Duodenal mucosa (tissue), 2 donors: ENCODE measurements around the gene MTFP1.
"Not testable (repeated sequence)": the region's sequence is repeated elsewhere in the genome, so short reads cannot be mapped to it uniquely, and the experiment has no call there.

Source experiments
- H3K27ac ChIP-seq: one replicate; pipeline ENCODE4 v1.7.0; 2013; ENCODE audit warnings: low read depth, low read length
- H3K27me3 ChIP-seq, 2 donors: one replicate each; pipeline ENCODE4 v1.7.0; 2013; ENCODE audit warnings: low read length in 2 of 2, control low read depth in 1 of 2; ENCODE audit not compliant: insufficient read depth in 2 of 2, control insufficient read depth in 1 of 2
- H3K36me3 ChIP-seq, 2 donors: one replicate each; pipeline ENCODE4 v1.7.0; 2013; ENCODE audit warnings: low read length in 2 of 2, control low read depth in 1 of 2; ENCODE audit not compliant: insufficient read depth in 2 of 2, control insufficient read depth in 1 of 2
- H3K4me1 ChIP-seq, 2 donors: one replicate each; pipeline ENCODE4 v1.7.0; 2013; ENCODE audit warnings: low read length in 2 of 2, control low read depth in 1 of 2; ENCODE audit not compliant: insufficient read depth in 2 of 2, control insufficient read depth in 1 of 2
- H3K4me3 ChIP-seq, 2 donors: one replicate each; pipeline ENCODE4 v1.7.0; 2013; ENCODE audit warnings: low read length in 2 of 2, low read depth in 1 of 2
- H3K9ac ChIP-seq, 2 donors: one replicate each; pipeline ENCODE4 v1.7.0; 2013; ENCODE audit warnings: low read length in 2 of 2, low read depth in 1 of 2
- H3K9me3 ChIP-seq, 2 donors: one replicate each; pipeline ENCODE4 v1.7.0; 2013; ENCODE audit warnings: low read length in 2 of 2, control low read depth in 1 of 2; ENCODE audit not compliant: control insufficient read depth in 1 of 2

Gene MTFP1

DNA sequence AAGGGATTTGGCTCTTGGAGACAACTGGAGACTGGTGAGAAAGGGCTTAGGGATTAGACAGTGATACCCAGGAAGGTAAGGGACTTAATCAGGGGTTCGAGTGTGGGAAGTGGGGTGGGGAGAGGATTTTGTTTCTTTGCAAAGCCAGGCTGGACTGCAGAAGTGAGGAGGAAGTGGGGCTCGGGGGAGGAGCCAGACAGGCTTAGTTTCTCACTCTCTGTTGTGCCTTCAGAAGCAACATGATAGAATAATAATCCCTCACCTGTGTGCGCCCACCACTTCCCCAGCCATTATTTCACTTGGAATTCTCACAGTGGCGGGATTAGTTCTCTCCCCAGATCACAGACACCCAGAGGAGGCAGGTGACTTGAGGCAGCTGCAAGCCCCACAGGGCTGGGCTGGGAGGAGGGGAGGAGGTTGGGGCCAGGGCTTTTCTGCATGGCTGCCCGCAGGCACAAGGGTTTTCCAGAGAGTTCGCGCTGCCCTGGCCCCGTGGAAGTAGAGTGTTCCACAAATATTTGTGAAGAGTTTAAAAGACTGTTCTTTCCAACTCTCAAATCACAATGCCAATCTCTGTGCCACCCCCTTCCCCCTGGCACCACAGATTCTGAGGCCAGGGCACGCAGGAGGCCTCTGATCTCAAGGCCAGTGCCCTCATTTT is 32.8 kb upstream of the MTFP1 start:
- Histone ChIP-seq H3K4me3 (no peak overlapping the region), H3K27me3 (peaks cover 0 to 6% of the 10 kb centered on the region in 2 donors), H3K9me3 (no peaks in the 10 kb centered on the region), H3K4me1 (peaks cover 9 to 12% of the 10 kb centered on the region in 2 donors), H3K36me3 (no peaks in the 10 kb centered on the region), H3K27ac (no peak overlapping the region), H3K9ac (no peak overlapping the region)

GRCh38 chr22:30393322-30393680 is 32.3 kb upstream of the MTFP1 start:
- peaks cover 10 to 17% of the 10 kb centered on the region in 2 donors for H3K4me1 ChIP-seq
- peaks cover 0 to 7% of the 10 kb centered on the region in 2 donors for H3K27me3 ChIP-seq
- H3K27ac ChIP-seq = no peak overlapping the region
- no peak overlapping the region for H3K9ac ChIP-seq
- no peaks in the 10 kb centered on the region for H3K36me3 ChIP-seq
- no peak overlapping the region for H3K4me3 ChIP-seq
- H3K9me3 ChIP-seq = no peaks in the 10 kb centered on the region

DNA sequence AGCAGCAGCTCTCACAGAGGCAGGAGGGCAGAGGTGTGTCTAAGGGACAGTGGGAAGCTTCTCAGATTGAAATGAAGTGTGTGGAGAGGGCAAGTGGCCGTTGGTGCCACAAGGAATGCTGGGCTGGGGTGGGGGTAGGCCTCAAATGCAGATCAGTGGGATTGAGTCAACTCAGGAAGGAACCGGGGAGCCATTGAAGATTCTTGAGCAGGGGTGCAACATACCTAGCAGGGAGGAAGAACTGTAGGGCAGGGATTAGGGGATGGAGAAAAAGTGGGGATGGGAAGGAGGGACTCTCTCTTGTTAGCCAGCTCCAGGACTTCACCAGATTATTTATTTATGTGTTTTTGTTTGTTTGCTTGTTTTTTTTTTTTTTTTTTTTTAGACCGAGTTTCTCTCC is 31.7 kb upstream of the MTFP1 start:
- no peaks in the 10 kb centered on the region for H3K36me3 ChIP-seq
- no peak overlapping the region for H3K4me3 ChIP-seq
- no peak overlapping the region for H3K9ac ChIP-seq
- no peaks in the 10 kb centered on the region for H3K9me3 ChIP-seq
- peaks cover 0 to 7% of the 10 kb centered on the region in 2 donors for H3K27me3 ChIP-seq
- H3K27ac ChIP-seq = no peak overlapping the region
- peaks cover 14 to 20% of the 10 kb centered on the region in 2 donors for H3K4me1 ChIP-seq

GRCh38 chr22:30396871-30397655 is 28.5 kb upstream of the MTFP1 start, which contains the start of gene SEC14L2:
SEC14L2 (plus strand) TSS chr22:30397018; CDS start chr22:30397117, 99 bp downstream.
- Histone ChIP-seq H3K4me1 (peaks cover 20% of the 10 kb centered on the region in 2 donors), H3K27ac (no peak within 1 kb of the TSS), H3K9me3 (no peaks in the 10 kb centered on the region)

DNA sequence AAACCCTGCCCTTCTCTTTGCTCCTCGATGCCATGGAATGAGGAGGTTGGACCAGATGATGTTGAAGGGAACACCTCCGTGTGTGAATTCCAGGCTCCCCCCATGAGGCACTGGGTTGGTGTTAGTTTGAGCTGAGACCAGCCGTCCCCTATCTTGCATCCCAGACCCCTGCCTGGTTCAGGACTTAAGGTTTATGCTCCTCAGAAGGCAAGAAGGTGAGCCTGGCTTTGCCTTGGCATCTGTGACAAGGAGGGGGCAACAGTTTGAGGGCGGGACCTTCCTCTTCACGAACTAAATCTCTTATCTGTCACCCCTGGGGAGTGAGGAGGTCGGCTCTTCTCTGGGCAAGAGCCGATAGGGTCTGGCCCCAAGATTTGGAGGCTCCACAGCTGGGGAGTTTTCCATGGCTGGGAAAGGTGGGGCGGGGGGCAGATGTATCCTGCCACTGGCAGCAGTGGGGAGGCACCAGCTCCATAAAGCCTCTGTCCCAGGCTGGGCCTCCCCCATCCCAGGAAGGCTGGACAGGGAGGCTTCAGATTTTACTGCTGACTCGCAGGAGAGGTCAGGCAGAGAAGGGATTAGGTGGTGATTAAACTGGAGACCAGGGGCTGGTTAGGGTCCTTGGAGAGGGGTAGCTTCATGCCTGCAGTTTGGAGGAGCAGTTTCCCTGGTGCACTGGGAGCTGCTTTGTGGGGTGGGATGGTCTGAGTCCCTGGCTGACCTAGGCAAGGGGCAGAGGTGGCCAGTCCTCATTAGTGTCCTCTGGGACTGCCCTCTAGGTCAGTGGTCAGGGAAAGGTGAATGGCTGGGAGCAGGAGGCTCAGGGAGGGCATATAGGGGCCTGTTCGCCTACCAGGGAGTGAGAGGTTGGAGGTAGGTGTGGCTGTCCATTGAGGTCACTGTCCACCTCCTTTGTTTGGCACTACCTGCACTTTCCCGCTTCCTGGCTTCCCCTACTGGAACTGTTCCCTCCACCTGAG is 27.6 kb upstream of the MTFP1 start:
- no peaks in the 10 kb centered on the region for H3K9me3 ChIP-seq
- H3K4me3 ChIP-seq = peak overlapping the region; percentile 62 to 78
- no peak overlapping the region for H3K27ac ChIP-seq
- no peaks in the 10 kb centered on the region for H3K36me3 ChIP-seq
- peak overlapping the region; percentile 60 to 62 for H3K9ac ChIP-seq
- H3K27me3 ChIP-seq = peaks cover 0 to 7% of the 10 kb centered on the region in 2 donors
- H3K4me1 ChIP-seq = peaks cover 20 to 26% of the 10 kb centered on the region in 2 donors

More at GRCh38 chr22:30396871-30397655, 28.5 kb upstream of the MTFP1 start, which contains the start of gene SEC14L2:
- peak within 1 kb of the TSS; percentile 62 to 78 for H3K4me3 ChIP-seq
- peak within 1 kb of the TSS; percentile 60 to 62 for H3K9ac ChIP-seq
- H3K27me3 ChIP-seq = peaks cover 0 to 7% of the 10 kb centered on the region in 2 donors
- no peaks in the 10 kb centered on the region for H3K36me3 ChIP-seq

GRCh38 chr22:30398685-30399680 is 26.6 kb upstream of the MTFP1 start:
- peaks cover 0 to 7% of the 10 kb centered on the region in 2 donors for H3K27me3 ChIP-seq
- peak overlapping the region; percentile 60 to 62 for H3K9ac ChIP-seq
- no peak overlapping the region for H3K27ac ChIP-seq
- H3K9me3 ChIP-seq = no peaks in the 10 kb centered on the region
- no peaks in the 10 kb centered on the region for H3K36me3 ChIP-seq
- peak overlapping the region; percentile 62 to 78 for H3K4me3 ChIP-seq
- H3K4me1 ChIP-seq = peaks cover 27 to 28% of the 10 kb centered on the region in 2 donors

GRCh38 chr22:30399718-30400117 is 25.9 kb upstream of the MTFP1 start:
- peaks cover 32 to 33% of the 10 kb centered on the region in 2 donors for H3K4me1 ChIP-seq
- no peak overlapping the region for H3K4me3 ChIP-seq
- H3K9me3 ChIP-seq = no peaks in the 10 kb centered on the region
- H3K27ac ChIP-seq = no peak overlapping the region
- H3K27me3 ChIP-seq = peaks cover 0 to 7% of the 10 kb centered on the region in 2 donors
- no peaks in the 10 kb centered on the region for H3K36me3 ChIP-seq
- H3K9ac ChIP-seq = no peak overlapping the region

DNA sequence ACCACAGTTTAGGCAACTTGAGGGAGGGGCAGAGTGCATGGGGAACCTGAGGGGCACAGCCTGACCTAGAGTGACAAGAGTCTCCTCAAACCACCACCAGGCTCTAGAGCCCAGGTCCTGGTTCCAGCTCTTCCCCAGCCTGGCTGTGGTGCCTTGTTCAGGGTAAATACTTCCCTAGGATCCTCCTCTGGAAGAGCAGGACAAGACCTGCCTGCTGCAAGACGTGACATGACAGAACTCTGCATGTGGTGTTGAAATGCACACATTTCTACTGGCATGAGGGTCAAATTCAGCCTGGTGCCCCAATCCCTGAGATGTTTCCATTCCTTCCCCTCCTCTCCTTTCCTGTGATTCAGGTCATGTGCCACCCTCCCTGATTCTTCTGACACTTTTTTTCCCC is 25.4 kb upstream of the MTFP1 start:
- Histone ChIP-seq H3K36me3 (peaks cover 0 to 1% of the 10 kb centered on the region in 2 donors), H3K27ac (no peak overlapping the region), H3K4me1 (peaks cover 32 to 35% of the 10 kb centered on the region in 2 donors), H3K27me3 (peaks cover 0 to 7% of the 10 kb centered on the region in 2 donors), H3K9ac (no peak overlapping the region), H3K9me3 (no peaks in the 10 kb centered on the region), H3K4me3 (no peak overlapping the region)

GRCh38 chr22:30401024-30401423 is 24.5 kb upstream of the MTFP1 start:
- H3K4me3 ChIP-seq, H3K9ac ChIP-seq, H3K9me3 ChIP-seq, H3K27ac ChIP-seq, H3K36me3 ChIP-seq, H3K27me3 ChIP-seq: not testable (repeated sequence)
- peaks cover 28 to 37% of the 10 kb centered on the region in 2 donors for H3K4me1 ChIP-seq
